Measurements from ENCODE around the gene TRIO. TPM values are rescaled to one million over a fixed set of nuclear protein-coding genes. Genes with fewer than 3 reads are reported as not detected.

The TRIO gene
- total and polyA plus RNA-seq, 2 of the 8 experiments (the other 6 are each of a cell fraction or from before 2014, with no cell fraction given), result 35.1 to 69.1 TPM

- no peak for TF ChIP-seq ATF3 (IDR thresholded peaks at IDR 0.05; ENCODE audit: insufficient read depth, low read depth, low read length)
- no peak for TF ChIP-seq KDM5A (IDR thresholded peaks at IDR 0.05; ENCODE audit: low read length)
- TF ChIP-seq POU5F1 (IDR thresholded peaks at IDR 0.05; ENCODE audit: low read depth, low read length), result no peak
- no peak for TF ChIP-seq ASH2L (IDR thresholded peaks at IDR 0.05; ENCODE audit: low read length)
- TF ChIP-seq SIN3A (conservative IDR thresholded peaks at IDR 0.05 in 1 of 2, IDR thresholded peaks at IDR 0.05 in 1 of 2; ENCODE audit: low read depth in 1 of 2, low read length in 2 of 2), result no peak
- TF ChIP-seq EZH2 (IDR thresholded peaks at IDR 0.05; ENCODE audit: low read depth, low read length, severe bottlenecking), result no peak
- no peak for TF ChIP-seq BCL11A (IDR thresholded peaks at IDR 0.05; ENCODE audit: low read depth in 2 of 2, low read length in 2 of 2)
- no peak for TF ChIP-seq SRF (IDR thresholded peaks at IDR 0.05; ENCODE audit: low read depth, low read length)
- no peak for TF ChIP-seq EGR1 (IDR thresholded peaks at IDR 0.05; ENCODE audit: borderline replicate concordance, low read depth, low read length)
- no peak for TF ChIP-seq CBX5 (IDR thresholded peaks at IDR 0.05; ENCODE audit: low read depth, low read length)
Observed at GRCh38 chr5:14351845-14352712, 208.9 kb downstream of the TRIO start (continued).
